ENCODE results near the gene EVI5L.

Gene EVI5L

GRCh38 chr19:7860714-7861618 is 30.9 kb downstream of the EVI5L start:
- no peak for DNase-seq (ENCODE audit: low read depth)

- no peak for DNase-seq (ENCODE audit: low read depth)
These were observed 31.8 kb downstream of the EVI5L start for GRCh38 chr19:7861619-7862412.

- peak; percentile 69 for DNase-seq (ENCODE audit: low read depth)
These were observed 32.5 kb downstream of the EVI5L start for GRCh38 chr19:7862413-7862951.

- DNase-seq (ENCODE audit: low read depth): no peak
These were observed 33.3 kb downstream of the EVI5L start for GRCh38 chr19:7863157-7863970.

GRCh38 chr19:7863971-7864689 is 34.1 kb downstream of the EVI5L start:
- DNase-seq (ENCODE audit: low read depth): no peak

GRCh38 chr19:7864690-7865074 is 34.7 kb downstream of the EVI5L start:
- DNase-seq (ENCODE audit: low read depth): no peak

- DNase-seq (ENCODE audit: low read depth): no peak
These were observed 35.4 kb downstream of the EVI5L start for GRCh38 chr19:7865262-7865911.

GRCh38 chr19:7866399-7867091 is 36.5 kb downstream of the EVI5L start:
- DNase-seq (ENCODE audit: low read depth): no peak

- no peak for DNase-seq (ENCODE audit: low read depth)
These were observed 37.2 kb downstream of the EVI5L start for GRCh38 chr19:7867092-7867844.

GRCh38 chr19:7868326-7868670 is 38.3 kb downstream of the EVI5L start:
- no peak for DNase-seq (ENCODE audit: low read depth)

- peak; percentile 82 for DNase-seq (ENCODE audit: low read depth)
These were observed 38.8 kb downstream of the EVI5L start for GRCh38 chr19:7868671-7869452.

GRCh38 chr19:7869453-7869909 is 39.5 kb downstream of the EVI5L start:
- peak; percentile 76 for DNase-seq (ENCODE audit: low read depth)

- peak; percentile 52 for DNase-seq (ENCODE audit: low read depth)
These were observed 40.0 kb downstream of the EVI5L start for GRCh38 chr19:7869910-7870511.

GRCh38 chr19:7870571-7871436 is 40.8 kb downstream of the EVI5L start:
- peak; percentile 68 for DNase-seq (ENCODE audit: low read depth)

GRCh38 chr19:7871437-7872305 is 41.7 kb downstream of the EVI5L start:
- DNase-seq (ENCODE audit: low read depth): peak; percentile 85
